MM.1S (cell line): ENCODE measurements around the gene SP3.

ENCODE experiments used
- DNase-seq: peaks from one replicate; pipeline ENCODE4 v3.0.0-alpha.2; 2015
- H2AFZ ChIP-seq: fragments of 300-600 bp; sonication (generic); 2 replicates; pipeline ENCODE4 v1.6.0; 2016; ENCODE audit warnings: antibody characterized with exemption, low read length
- H3F3A ChIP-seq: fragments of 300-600 bp; sonication (generic); 2 replicates; pipeline ENCODE4 v1.6.1; 2016; ENCODE audit warnings: mild to moderate bottlenecking, antibody characterized with exemption, low read length, moderate library complexity, mixed read lengths; ENCODE audit not compliant: insufficient read depth
- H3K27ac ChIP-seq: fragments of 300-600 bp; sonication (generic); 2 replicates; pipeline ENCODE4 v1.5.1; 2016; ENCODE audit warnings: mild to moderate bottlenecking, low read length
- H3K27me3 ChIP-seq: fragments of 300-600 bp; sonication (generic); replicated peaks from 2 replicates; pipeline ENCODE4 v1.6.0; 2016; ENCODE audit warnings: low read length; ENCODE audit not compliant: insufficient read depth
- H3K36me3 ChIP-seq: fragments of 300-600 bp; sonication (generic); replicated peaks from 2 replicates; pipeline ENCODE4 v1.6.1; 2016; ENCODE audit warnings: mild to moderate bottlenecking, low read length, mixed read lengths; ENCODE audit not compliant: insufficient read depth
- H3K4me1 ChIP-seq: fragments of 300-600 bp; sonication (generic); 2 replicates; pipeline ENCODE4 v1.6.1; 2016; ENCODE audit warnings: low read length, mixed read lengths
- H3K4me2 ChIP-seq: fragments of 300-600 bp; sonication (generic); 2 replicates; pipeline ENCODE4 v1.6.0; 2016; ENCODE audit warnings: low read depth, low read length
- H3K4me3 ChIP-seq: fragments of 300-600 bp; sonication (generic); 2 replicates; pipeline ENCODE4 v1.5.1; 2016; ENCODE audit warnings: low read length, mixed read lengths
- H3K79me2 ChIP-seq: fragments of 300-600 bp; sonication (generic); 2 replicates; pipeline ENCODE4 v1.6.1; 2016; ENCODE audit warnings: mixed run types, low read length, mixed read lengths
- H3K9ac ChIP-seq: fragments of 300-600 bp; sonication (generic); 2 replicates; pipeline ENCODE4 v1.6.1; 2016; ENCODE audit warnings: low read length, mixed read lengths
- H3K9me2 ChIP-seq: fragments of 300-600 bp; sonication (generic); replicated peaks from 2 replicates; pipeline ENCODE4 v1.6.1; 2016; ENCODE audit warnings: mild to moderate bottlenecking, low read length, mixed read lengths; ENCODE audit not compliant: insufficient read depth
- H3K9me3 ChIP-seq: fragments of 300-600 bp; sonication (generic); replicated peaks from 2 replicates; pipeline ENCODE4 v1.6.1; 2016; ENCODE audit warnings: mild to moderate bottlenecking, low read length, mixed read lengths; ENCODE audit not compliant: insufficient read depth
- H4K20me1 ChIP-seq: fragments of 300-600 bp; sonication (generic); 2 replicates; pipeline ENCODE4 v1.6.1; 2016; ENCODE audit warnings: mild to moderate bottlenecking, low read length, moderate library complexity, mixed read lengths; ENCODE audit not compliant: insufficient read depth
- CTCF ChIP-seq: fragments of 300-600 bp; sonication (generic); IDR thresholded peaks from 2 replicates; pipeline ENCODE4 v1.5.1; 2016; ENCODE audit warnings: antibody characterized with exemption, low read length, mixed read lengths
- EZH2 ChIP-seq: fragments of 300-600 bp; sonication (generic); optimal IDR thresholded peaks from 2 replicates; pipeline ENCODE3; 2017; ENCODE audit warnings: low read depth, mild to moderate bottlenecking, antibody characterized with exemption, low read length, mixed read lengths
- EZH2phosphoT487 ChIP-seq: fragments of 300-600 bp; sonication (generic); IDR thresholded peaks from 2 replicates; pipeline ENCODE4 v1.6.1; 2018; ENCODE audit warnings: antibody characterized with exemption, low read length

SP3 gene

GRCh38 chr2:173972636-173973035 is 7.5 kb upstream of the SP3 start:
- Histone ChIP-seq H3K4me3 (no peak overlapping the region), H3K9me2 (no peaks in the 10 kb centered on the region), H3K36me3 (no peaks in the 10 kb centered on the region), H3K27me3 (no peaks in the 10 kb centered on the region), H4K20me1 (no peaks in the 10 kb centered on the region), H2AFZ (no peak overlapping the region), H3F3A (no peaks in the 10 kb centered on the region), H3K27ac (no peak overlapping the region), H3K79me2 (no peaks in the 10 kb centered on the region), H3K4me2 (no peak overlapping the region), H3K9ac (no peak overlapping the region), H3K9me3 (no peaks in the 10 kb centered on the region), H3K4me1 (no peaks in the 10 kb centered on the region)
- TF ChIP-seq EZH2 (no peak), EZH2phosphoT487 (no peak), CTCF (no peak)
- no peak for DNase-seq

DNA sequence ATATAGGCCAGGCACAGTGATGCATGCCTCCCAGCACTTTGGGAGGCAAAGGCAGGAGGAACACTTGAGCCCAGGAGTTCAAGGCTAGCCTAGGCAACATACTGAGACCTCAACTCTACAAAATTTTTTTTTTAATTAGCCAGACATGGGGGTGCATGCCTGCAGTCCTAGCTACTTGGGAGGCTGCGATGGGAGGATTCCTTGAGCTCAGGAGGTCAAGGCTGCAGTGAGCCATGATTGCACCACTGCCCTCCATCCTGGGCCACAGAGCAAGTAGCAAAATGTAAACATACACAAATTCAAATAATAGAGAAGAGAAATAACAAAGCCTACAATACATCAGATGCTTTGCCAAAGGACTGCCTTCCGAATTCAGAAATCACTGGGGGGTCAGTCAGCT is 7.0 kb upstream of the SP3 start:
- H3K27me3 ChIP-seq, result no peaks in the 10 kb centered on the region
- H4K20me1 ChIP-seq, result no peaks in the 10 kb centered on the region
- H2AFZ ChIP-seq, result no peak overlapping the region
- 0 out of 2 replicates have a peak, but pooled peaks cover 1% of the 10 kb centered on the region for H3K79me2 ChIP-seq
- no peak overlapping the region for H3K9ac ChIP-seq
- DNase-seq, result no peak
- no peaks in the 10 kb centered on the region for H3K9me3 ChIP-seq
- TF ChIP-seq CTCF, result no peak
- TF ChIP-seq EZH2phosphoT487, result no peak
- TF ChIP-seq EZH2, result no peak
- no peaks in the 10 kb centered on the region for H3K36me3 ChIP-seq
- no peaks in the 10 kb centered on the region for H3F3A ChIP-seq
- H3K4me2 ChIP-seq, result no peak overlapping the region
- H3K9me2 ChIP-seq, result no peaks in the 10 kb centered on the region
- H3K4me1 ChIP-seq, result no peaks in the 10 kb centered on the region
- H3K27ac ChIP-seq, result no peak overlapping the region
- no peak overlapping the region for H3K4me3 ChIP-seq

DNA sequence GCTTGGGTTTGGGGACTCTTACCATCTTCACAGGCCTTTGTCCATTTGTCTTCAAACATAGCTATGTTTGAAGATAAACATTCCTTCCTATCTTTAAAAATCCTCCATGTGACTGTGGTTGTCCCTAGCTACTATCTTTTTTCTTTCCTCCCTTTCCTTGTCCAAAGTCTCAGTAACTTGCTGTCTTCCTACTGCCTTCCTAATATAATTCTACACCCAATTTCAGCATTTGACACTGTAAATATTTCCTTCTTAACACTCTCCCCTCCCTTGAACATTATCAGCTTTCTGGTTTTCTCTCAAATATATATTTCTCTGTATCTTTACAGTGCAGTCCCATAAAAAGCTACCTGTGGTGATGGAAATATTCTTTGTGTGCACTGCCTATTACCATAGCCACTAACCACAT is 5.3 kb upstream of the SP3 start:
- Histone ChIP-seq H3K4me1 (peaks cover 6% of the 10 kb centered on the region), H3K4me2 (no peak overlapping the region)
- no peak for DNase-seq

More for the DNA sequence above, 5.3 kb upstream of the SP3 start:
- no peaks in the 10 kb centered on the region for H3K9me3 ChIP-seq
- peaks cover 12% of the 10 kb centered on the region; the same call in 1 of the 2 replicates for H3K79me2 ChIP-seq
- H3K4me3 ChIP-seq, result no peak overlapping the region
- no peak overlapping the region for H2AFZ ChIP-seq
- H3K27ac ChIP-seq, result no peak overlapping the region
- no peaks in the 10 kb centered on the region for H4K20me1 ChIP-seq
- no peaks in the 10 kb centered on the region for H3K36me3 ChIP-seq
- no peaks in the 10 kb centered on the region for H3K27me3 ChIP-seq
- no peaks in the 10 kb centered on the region for H3K9me2 ChIP-seq
- H3F3A ChIP-seq, result peaks cover 8% of the 10 kb centered on the region; the same call in 1 of the 2 replicates
- H3K9ac ChIP-seq, result no peak overlapping the region
- no peak for TF ChIP-seq EZH2
- no peak for TF ChIP-seq EZH2phosphoT487
- no peak for TF ChIP-seq CTCF
